ENCODE results near the gene DMXL2.
"Not testable (repeated sequence)": the region's sequence is repeated elsewhere in the genome, so short reads cannot be mapped to it uniquely, and the experiment has no call there.

The DMXL2 gene

GRCh38 chr15:51448622-51449399 is 173.8 kb downstream of the DMXL2 start:
- Histone ChIP-seq H4K20me1 (ENCODE audit: insufficient read depth, low read length) (no peaks in the 10 kb centered on the region), H3K4me2 (ENCODE audit: low read length) (no peak overlapping the region), H3K27ac (ENCODE audit: low read length) (no peak overlapping the region), H3K36me3 (replicated peaks; ENCODE audit: low read depth, low read length) (peaks cover 8% of the 10 kb centered on the region), H3K79me2 (ENCODE audit: low read length) (no peaks in the 10 kb centered on the region), H3K27me3 (ENCODE audit: low read depth, low read length) (no peaks in the 10 kb centered on the region), H3K9me3 (ENCODE audit: insufficient read depth, low read length) (no peaks in the 10 kb centered on the region), H3K9ac (ENCODE audit: low read length) (no peak overlapping the region), H3K4me3 (ENCODE audit: low read length) (no peak overlapping the region), H3K4me1 (ENCODE audit: low read length) (peaks cover 5% of the 10 kb centered on the region; the same call in 1 of the 2 replicates), H2AFZ (ENCODE audit: low read depth, low read length) (no peak overlapping the region)
- TF ChIP-seq, protein P1, sequence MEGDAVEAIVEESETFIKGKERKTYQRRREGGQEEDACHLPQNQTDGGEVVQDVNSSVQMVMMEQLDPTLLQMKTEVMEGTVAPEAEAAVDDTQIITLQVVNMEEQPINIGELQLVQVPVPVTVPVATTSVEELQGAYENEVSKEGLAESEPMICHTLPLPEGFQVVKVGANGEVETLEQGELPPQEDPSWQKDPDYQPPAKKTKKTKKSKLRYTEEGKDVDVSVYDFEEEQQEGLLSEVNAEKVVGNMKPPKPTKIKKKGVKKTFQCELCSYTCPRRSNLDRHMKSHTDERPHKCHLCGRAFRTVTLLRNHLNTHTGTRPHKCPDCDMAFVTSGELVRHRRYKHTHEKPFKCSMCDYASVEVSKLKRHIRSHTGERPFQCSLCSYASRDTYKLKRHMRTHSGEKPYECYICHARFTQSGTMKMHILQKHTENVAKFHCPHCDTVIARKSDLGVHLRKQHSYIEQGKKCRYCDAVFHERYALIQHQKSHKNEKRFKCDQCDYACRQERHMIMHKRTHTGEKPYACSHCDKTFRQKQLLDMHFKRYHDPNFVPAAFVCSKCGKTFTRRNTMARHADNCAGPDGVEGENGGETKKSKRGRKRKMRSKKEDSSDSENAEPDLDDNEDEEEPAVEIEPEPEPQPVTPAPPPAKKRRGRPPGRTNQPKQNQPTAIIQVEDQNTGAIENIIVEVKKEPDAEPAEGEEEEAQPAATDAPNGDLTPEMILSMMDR (IDR thresholded peaks at IDR 0.05; ENCODE audit: low read depth, low read length) = no peak
- TF ChIP-seq EZH2phosphoT487 (IDR thresholded peaks at IDR 0.05; ENCODE audit: low read depth) = no peak

GRCh38 chr15:51447855-51448621 is 174.5 kb downstream of the DMXL2 start:
- TF ChIP-seq, protein P1 (IDR thresholded peaks at IDR 0.05; ENCODE audit: low read depth, low read length) = no peak
- no peak for TF ChIP-seq EZH2phosphoT487 (IDR thresholded peaks at IDR 0.05; ENCODE audit: low read depth)
- Histone ChIP-seq H3K27ac (ENCODE audit: low read length) (no peak overlapping the region), H3K4me3 (ENCODE audit: low read length) (no peak overlapping the region), H3K4me2 (ENCODE audit: low read length) (no peak overlapping the region), H2AFZ (ENCODE audit: low read depth, low read length) (no peak overlapping the region), H3K79me2 (ENCODE audit: low read length) (no peaks in the 10 kb centered on the region), H3K9me3 (ENCODE audit: insufficient read depth, low read length) (no peaks in the 10 kb centered on the region), H3K9ac (ENCODE audit: low read length) (no peak overlapping the region), H4K20me1 (ENCODE audit: insufficient read depth, low read length) (no peaks in the 10 kb centered on the region), H3K4me1 (ENCODE audit: low read length) (peaks cover 5% of the 10 kb centered on the region; the same call in 1 of the 2 replicates), H3K36me3 (replicated peaks; ENCODE audit: low read depth, low read length) (peaks cover 8% of the 10 kb centered on the region), H3K27me3 (ENCODE audit: low read depth, low read length) (no peaks in the 10 kb centered on the region)

DNA sequence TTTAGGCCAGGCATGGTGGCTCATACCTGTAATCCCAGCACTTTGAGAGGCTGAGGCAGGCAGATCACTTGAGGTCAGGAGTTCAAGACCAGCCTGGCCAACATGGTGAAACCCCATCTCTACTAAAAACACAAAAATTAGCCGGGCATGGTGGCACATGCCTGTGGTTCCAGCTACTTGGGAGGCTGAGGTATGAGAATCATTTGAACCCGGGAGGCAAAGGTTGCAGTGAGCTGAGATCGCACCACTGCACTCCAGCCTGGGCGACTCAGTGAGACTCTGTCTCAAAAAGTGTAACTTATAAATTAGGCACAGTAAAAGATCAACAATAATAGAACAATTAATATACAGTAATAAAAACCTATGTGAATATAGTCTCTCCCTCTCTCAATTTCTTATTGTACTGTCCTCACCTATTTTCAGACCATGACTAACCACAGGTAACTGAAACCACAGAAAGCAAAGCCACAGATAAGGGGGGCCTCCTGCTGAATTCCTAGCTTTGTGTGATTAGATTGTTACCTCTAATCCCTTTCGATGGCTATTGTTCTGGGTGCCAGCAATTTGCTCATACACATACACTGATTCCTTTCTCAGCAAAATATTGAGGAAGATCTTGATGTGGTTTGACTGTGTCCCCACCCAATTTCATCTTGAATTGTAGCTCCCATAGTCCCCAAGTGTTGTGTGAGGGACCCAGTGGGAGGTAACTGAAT is 176.4 kb downstream of the DMXL2 start:
- not testable (repeated sequence) for H2AFZ ChIP-seq (ENCODE audit: low read depth, low read length)

GRCh38 chr15:51444807-51445206 is 177.8 kb downstream of the DMXL2 start:
- Histone ChIP-seq H3K4me2 (ENCODE audit: low read length) (no peak overlapping the region), H3K27ac (ENCODE audit: low read length) (no peak overlapping the region), H2AFZ (ENCODE audit: low read depth, low read length) (no peak overlapping the region), H3K9ac (ENCODE audit: low read length) (no peak overlapping the region), H3K4me3 (ENCODE audit: low read length) (no peak overlapping the region), H3K27me3 (ENCODE audit: low read depth, low read length) (no peaks in the 10 kb centered on the region), H3K9me3 (ENCODE audit: insufficient read depth, low read length) (no peaks in the 10 kb centered on the region), H3K36me3 (replicated peaks; ENCODE audit: low read depth, low read length) (peaks cover 5% of the 10 kb centered on the region), H3K79me2 (ENCODE audit: low read length) (no peaks in the 10 kb centered on the region), H3K4me1 (ENCODE audit: low read length) (peaks cover 5% of the 10 kb centered on the region; the same call in 1 of the 2 replicates), H4K20me1 (ENCODE audit: insufficient read depth, low read length) (no peaks in the 10 kb centered on the region)
- no peak for TF ChIP-seq EZH2phosphoT487 (IDR thresholded peaks at IDR 0.05; ENCODE audit: low read depth)
- TF ChIP-seq, protein P1 (IDR thresholded peaks at IDR 0.05; ENCODE audit: low read depth, low read length) = no peak

More for the DNA sequence above, 176.4 kb downstream of the DMXL2 start:
- not testable (repeated sequence) for H3K9me3 ChIP-seq (ENCODE audit: insufficient read depth, low read length); H3K4me3 ChIP-seq (ENCODE audit: low read length); H3K4me1 ChIP-seq (ENCODE audit: low read length); H3K36me3 ChIP-seq (replicated peaks; ENCODE audit: low read depth, low read length); H3K27me3 ChIP-seq (ENCODE audit: low read depth, low read length); H3K9ac ChIP-seq (ENCODE audit: low read length); H3K4me2 ChIP-seq (ENCODE audit: low read length); H3K27ac ChIP-seq (ENCODE audit: low read length); H3K79me2 ChIP-seq (ENCODE audit: low read length); H4K20me1 ChIP-seq (ENCODE audit: insufficient read depth, low read length)
